Measurements from ENCODE around the gene TMPRSS13.

TMPRSS13 gene

DNA sequence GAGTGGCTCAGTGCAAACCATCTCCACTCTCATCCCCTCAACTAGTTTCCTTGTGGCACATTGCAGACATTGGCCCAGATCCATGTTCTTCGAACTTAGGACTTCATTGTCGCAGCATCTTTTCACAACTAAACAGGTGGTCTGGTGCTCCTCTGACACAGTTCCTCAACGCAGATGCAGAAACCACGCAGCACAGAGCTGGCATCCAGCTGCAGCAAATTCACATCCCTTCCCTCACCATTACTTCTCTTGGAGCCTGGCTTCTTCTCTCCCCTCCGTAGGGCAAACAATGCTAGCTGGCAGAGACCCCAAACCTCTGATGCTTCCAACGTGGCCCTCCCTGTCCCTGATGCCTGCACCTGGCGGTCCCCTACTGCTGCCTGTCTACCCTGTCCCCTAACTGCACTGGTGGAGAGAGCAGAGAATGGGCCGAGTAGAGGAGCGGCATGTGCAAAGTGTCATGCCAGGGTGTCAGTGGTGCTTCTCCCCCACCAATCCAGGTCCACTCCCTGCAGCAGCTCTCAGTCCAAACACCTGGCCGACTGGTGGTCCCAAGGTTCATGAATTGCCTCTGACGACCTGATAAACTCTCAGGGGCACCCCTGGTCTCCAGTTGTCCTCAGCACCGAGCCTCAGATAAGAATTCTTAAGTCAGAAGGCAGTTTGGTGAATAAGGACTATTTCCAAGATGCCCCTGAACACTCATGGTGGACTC is 18.1 kb downstream of the TMPRSS13 start:
- DNase-seq = no peak

GRCh38 chr11:117910525-117910924 is 18.7 kb downstream of the TMPRSS13 start:
- no peak for DNase-seq

- DNase-seq = no peak
Observed at GRCh38 chr11:117909611-117910382, 19.4 kb downstream of the TMPRSS13 start.

- DNase-seq = no peak
Observed at GRCh38 chr11:117908959-117909610, 20.1 kb downstream of the TMPRSS13 start.

- DNase-seq = no peak
Observed at GRCh38 chr11:117908109-117908895, 20.9 kb downstream of the TMPRSS13 start.

DNA sequence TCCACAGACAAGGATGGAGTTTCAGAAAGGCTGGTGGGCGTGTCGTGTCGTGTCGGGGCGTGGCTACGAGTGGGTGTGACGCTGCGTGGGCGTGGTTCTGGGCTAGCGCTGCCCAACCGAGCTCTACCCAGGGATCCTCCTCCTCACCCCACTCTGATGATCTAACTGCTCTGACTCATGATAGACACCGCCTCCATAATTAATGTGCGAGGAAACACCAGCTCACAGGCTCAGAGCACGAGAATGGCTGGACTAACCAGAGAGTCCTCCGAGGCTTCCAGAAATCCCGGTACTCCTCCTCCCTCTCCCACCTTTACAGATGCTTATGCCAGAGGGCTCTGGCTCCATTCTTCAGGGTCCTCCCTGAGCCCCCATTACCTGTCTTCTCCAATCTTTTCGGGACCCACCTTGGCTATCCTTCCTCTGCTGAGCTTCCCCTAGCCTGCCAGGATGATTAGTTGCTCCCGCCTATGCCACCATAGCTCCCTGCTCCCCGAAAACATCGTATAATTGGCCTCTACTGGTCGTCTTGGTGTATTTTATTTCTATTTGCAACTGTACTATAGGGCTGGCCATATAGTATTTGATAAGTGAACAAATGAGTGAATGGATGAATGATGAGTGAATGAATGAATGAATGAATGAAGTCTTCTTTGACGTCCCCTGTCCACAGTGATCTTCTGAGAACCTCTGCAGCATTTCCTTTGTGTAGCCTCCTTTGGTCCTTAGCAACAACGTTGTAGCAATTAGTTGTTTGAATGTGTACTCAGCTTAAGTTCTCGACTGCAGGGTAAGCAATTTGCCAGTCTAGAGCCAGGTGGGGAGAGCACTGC is 21.7 kb downstream of the TMPRSS13 start:
- peak; percentile 70 for DNase-seq

DNA sequence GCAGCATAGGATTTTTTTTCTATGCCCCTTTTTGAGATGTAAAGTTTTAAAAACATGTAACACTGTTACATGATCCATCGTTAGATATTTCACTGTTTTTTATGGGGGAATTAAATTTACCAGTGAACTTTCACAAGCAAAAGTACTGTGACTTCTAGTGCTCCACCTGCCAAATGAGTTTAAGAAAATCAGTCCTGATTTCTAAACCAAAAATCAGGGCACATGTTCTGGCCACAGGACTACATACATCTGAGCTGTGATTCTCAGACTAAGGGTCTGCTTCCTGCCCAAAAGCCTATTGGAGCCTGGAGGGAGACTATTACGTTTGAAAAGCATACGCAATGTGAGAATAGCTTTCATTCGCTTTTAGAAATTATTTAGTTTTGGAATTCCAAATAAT is 22.5 kb downstream of the TMPRSS13 start:
- no peak for DNase-seq

DNA sequence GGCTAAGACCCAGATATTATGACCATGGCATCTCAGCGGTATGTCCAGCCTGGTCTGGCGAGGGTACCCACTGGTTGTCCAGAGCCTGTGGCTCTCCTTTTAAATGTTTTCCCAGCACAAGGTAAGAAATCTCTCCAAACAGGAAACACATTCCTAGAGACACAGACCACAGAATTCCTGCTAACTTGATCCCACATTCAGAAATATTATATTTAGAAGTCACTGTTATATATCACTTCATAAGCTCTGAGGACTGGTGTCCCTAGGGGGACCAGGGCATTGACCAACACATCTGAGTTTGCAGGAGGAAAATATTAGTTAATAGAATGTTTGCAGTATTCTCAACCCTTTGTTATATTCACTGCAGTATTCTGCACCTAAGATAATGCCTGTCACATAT is 23.1 kb downstream of the TMPRSS13 start:
- DNase-seq = no peak

- no peak for DNase-seq
Observed at GRCh38 chr11:117905524-117905923, 23.7 kb downstream of the TMPRSS13 start.

DNA sequence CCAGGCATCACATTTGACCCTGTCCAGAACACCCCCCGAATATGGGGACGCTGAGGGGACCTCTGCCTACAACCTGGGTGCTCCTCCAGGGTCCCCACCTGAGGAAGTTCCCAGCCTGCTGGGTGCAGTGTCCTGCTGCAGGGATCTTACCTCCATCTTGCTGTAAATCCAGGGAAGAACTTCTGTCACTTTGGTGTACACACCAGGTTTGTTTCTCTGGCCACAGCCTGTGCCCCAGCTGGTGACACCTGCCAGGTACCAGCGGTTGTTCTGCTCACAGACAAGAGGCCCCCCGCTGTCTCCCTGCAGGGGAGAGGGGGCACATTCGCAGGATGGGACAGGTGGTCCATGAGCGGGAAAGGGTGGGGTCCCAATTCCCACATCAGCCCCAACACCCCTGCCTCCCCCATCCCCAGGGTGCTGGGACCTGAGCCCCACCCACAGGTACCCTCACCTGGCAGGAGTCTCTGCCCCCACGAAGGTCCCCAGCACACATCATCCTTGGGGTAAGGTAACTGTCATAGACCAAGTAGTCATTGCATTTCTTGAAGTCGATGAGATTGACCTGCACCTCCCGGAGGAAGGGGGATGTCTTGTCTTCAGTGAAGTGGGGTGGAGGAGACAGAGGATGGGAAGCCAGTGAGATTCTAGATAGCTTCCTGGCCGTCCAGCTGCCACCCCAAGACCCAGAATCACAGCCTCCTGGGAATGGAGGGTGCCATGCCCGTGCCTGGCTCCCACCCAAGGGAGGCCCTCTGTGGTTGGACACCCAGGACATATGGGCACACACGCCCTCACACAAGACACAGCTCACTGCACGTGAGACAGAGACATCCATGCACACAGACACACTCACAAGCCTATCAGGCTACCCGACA is 25.5 kb downstream of the TMPRSS13 start:
- DNase-seq = no peak

GRCh38 chr11:117902001-117902845 is 27.0 kb downstream of the TMPRSS13 start:
- DNase-seq = no peak

DNA sequence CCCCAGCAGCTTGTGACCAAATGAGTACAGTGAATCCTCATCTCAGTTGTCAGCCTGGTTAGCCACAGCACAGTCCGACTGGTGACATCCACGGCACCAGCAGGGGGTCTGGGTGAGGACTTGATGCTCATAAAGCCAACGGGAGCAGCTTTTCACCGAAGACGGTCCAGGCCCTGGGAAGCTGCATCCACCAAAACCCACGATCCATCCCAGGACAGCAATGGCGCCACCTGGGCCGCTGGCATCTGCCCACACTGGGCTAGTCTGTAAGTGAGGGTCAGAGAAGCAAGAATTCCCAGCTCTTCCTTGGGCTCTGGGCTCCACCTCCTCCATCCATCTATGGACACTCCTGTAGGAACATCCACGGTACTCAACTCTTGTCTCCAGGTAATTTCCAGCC is 27.6 kb downstream of the TMPRSS13 start:
- DNase-seq = no peak

DNA sequence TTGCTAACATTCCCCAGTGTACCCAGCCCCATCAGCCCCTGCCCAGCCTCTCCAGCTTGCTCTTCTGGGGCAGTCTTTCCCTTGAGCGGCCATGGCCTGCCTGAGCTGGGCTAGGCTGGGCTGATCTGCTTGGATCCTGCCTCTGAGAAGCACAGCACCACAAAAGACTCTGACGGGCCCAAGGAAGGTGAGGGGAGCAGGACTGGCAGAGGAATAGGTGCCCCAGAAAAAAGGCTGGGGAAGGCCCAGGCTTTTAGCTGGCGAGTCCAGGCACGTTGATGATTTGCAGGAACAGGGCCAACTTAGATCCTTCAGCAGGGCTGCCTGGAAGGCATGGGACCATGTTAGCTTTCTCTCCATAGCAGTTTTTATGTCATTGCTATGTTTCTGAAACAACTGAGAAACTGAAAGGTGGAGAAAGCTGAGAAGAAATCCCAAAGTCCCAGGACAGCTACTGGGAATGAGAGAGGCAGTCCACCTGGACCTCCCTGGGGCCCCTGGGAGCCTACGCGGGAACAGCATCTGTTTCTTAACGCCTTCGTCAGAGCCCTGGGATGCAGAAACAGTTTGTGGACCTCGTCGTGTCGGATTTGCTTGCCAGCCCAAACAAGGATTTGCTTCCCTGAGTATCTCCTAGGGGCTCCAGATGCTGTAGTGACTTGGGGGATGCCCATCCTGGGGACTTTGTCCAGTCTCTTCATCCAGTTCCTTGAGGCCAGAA is 28.3 kb downstream of the TMPRSS13 start:
- DNase-seq = no peak

- no peak for DNase-seq
Observed at GRCh38 chr11:117900121-117900648, 29.0 kb downstream of the TMPRSS13 start.

- no peak for DNase-seq
Observed at GRCh38 chr11:117898059-117898458, 31.1 kb downstream of the TMPRSS13 start.

GRCh38 chr11:117892651-117893050 is 36.6 kb downstream of the TMPRSS13 start:
- DNase-seq = no peak

DNA sequence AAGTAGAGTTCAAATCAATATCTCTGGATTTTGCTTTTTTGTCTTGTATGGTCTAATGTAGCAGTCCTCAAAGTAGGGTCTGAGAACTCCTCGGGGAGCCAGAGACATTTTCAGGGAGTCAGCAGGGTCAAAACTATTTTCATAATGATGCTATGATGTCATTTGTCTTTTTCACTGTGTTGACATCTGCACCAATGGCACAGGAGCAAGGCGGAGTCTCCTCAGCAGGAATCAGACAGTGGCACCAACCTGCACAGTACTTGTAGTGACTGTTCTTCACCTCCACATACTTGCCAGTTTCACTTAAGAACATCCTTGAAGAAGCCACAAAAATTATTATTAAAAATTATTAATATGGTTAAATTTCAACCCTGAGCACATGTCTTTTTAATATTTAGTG is 37.8 kb downstream of the TMPRSS13 start:
- no peak for DNase-seq

DNA sequence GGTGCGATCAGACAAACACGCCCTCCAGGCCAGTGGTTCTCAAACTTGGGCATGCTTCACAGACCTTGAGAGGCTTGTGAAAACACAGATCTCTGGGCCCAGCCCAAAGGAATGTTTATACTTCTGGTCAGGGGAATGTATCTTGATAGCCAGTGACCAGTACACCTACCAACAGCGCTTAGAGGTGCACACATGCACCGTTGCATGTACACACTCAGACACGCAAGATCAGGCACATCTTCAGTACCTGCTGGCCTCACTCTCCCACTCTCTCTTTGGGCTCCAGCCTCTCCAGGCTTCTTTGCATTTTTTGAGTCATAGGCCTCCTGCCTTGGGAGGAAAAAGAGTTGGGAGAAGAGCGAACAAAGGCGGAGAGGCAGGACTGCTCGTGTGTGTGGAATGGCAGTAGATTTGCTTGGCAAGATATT is 41.0 kb downstream of the TMPRSS13 start:
- no peak for DNase-seq
